HepG2 (cell line): Measurements from ENCODE around the gene STEAP3. TPM values are rescaled to one million over a fixed set of nuclear protein-coding genes. Genes with fewer than 3 reads are reported as not detected.

Source experiments
- ATAC-seq: fragments of 200-7000 bp; cut with Tn5 transposase; 3 replicates; pipeline ENCODE4 v1.9.1; 2020; ENCODE audit warnings: mild to moderate bottlenecking, moderate library complexity
- BruUV-seq: library from RNA; stranded (reverse); fragments of 400-500 nt; replicated peaks from 2 replicates; lab custom pipeline; 2021; lab: Mats Ljungman, UMichigan
- CTCF ChIA-PET: fragments of 300-600 bp; formaldehyde crosslinking; extraction: SDS; loops from one replicate; lab custom pipeline; 2021; ENCODE audit warnings: low total read pairs, inconsistent platforms, low intra/inter-chr PET ratio; lab: Yijun Ruan, JAX
- POLR2A ChIA-PET: fragments of 350-600 bp; sonication (Branson Sonifier 250); formaldehyde crosslinking; loops from one replicate; lab custom pipeline; 2020; ENCODE audit warnings: antibody characterized with exemption, inconsistent platforms; lab: Yijun Ruan, JAX
- DNase-seq: peaks from one replicate; pipeline ENCODE4 v3.0.0-alpha.2; 2015; ENCODE audit warnings: low spot score
- FAIRE-seq: peaks from 3 replicates; lab custom pipeline; 2011; peaks lifted over from hg19 to GRCh38; lab: Jason Lieb, UNC
- H2AFZ ChIP-seq: one replicate; pipeline ENCODE4 v1.6.1; 2011; ENCODE audit warnings: low read length, inconsistent platforms
- H3K27ac ChIP-seq: fragments of 300-600 bp; 3 replicates; pipeline ENCODE4 v1.8.0; 2011; ENCODE audit warnings: mixed run types, mild to moderate bottlenecking, mixed read lengths, low read length, inconsistent platforms; ENCODE audit not compliant: insufficient read depth; ENCODE audit errors: extremely low read length
- H3K27me3 ChIP-seq, 2 experiments: fragments of 200-600 bp in 1 of 2; 2 replicates in 1 of 2; 3 replicates in 1 of 2; pipeline versions ENCODE4 v1.6.0 to v1.8.0; 2011; ENCODE audit warnings: low read length in 2 of 2, mild to moderate bottlenecking in 2 of 2, moderate library complexity in 2 of 2, inconsistent platforms in 1 of 2; ENCODE audit not compliant: insufficient read depth in 2 of 2, control insufficient read depth in 1 of 2
- H3K36me3 ChIP-seq, 2 experiments: fragments of 200-600 bp in 1 of 2; replicated peaks in 1 of 2; 2 replicates in 1 of 2; 3 replicates in 1 of 2; pipeline versions ENCODE4 v1.5.1 to v1.8.0; 2011; ENCODE audit warnings: low read length in 2 of 2, inconsistent platforms in 1 of 2; ENCODE audit not compliant: insufficient read depth in 2 of 2, control insufficient read depth in 1 of 2
- H3K4me1 ChIP-seq: 2 replicates; pipeline ENCODE4 v1.5.1; 2012; ENCODE audit warnings: low read length, inconsistent platforms; ENCODE audit not compliant: insufficient read depth
- H3K4me2 ChIP-seq: 2 replicates; pipeline ENCODE4 v1.6.0; 2011; ENCODE audit warnings: low read depth, low read length, inconsistent platforms
- H3K4me3 ChIP-seq, 3 experiments: fragments of 200-600 bp in 1 of 3; sonication (generic), shearing (Covaris generic) in 1 of 3; replicated peaks in 1 of 3; 2 replicates each; pipeline ENCODE4 v1.5.1; 2011 to 2016; ENCODE audit warnings: low read length in 3 of 3, inconsistent platforms in 2 of 3, low read depth in 2 of 3, mild to moderate bottlenecking in 2 of 3, control low read depth in 1 of 3, mixed read lengths in 1 of 3; ENCODE audit not compliant: insufficient read depth in 1 of 3
- H3K79me2 ChIP-seq: one replicate; pipeline ENCODE4 v1.6.1; 2011; ENCODE audit warnings: low read length, inconsistent platforms; ENCODE audit not compliant: insufficient read depth
- H3K9ac ChIP-seq: 2 replicates; pipeline ENCODE4 v1.6.0; 2011; ENCODE audit warnings: mild to moderate bottlenecking, low read depth, low read length, inconsistent platforms; ENCODE audit not compliant: insufficient read depth
- H3K9me3 ChIP-seq: 2 replicates; pipeline ENCODE4 v1.5.1; 2012; ENCODE audit warnings: mild to moderate bottlenecking, low read length
- H4K20me1 ChIP-seq: 2 replicates; pipeline ENCODE4 v1.6.0; 2011; ENCODE audit warnings: inconsistent platforms, mild to moderate bottlenecking, low read length, moderate library complexity; ENCODE audit not compliant: insufficient read depth
- GRHL1 ChIP-seq: sonication (generic); formaldehyde crosslinking; conservative IDR thresholded peaks from 2 replicates; pipeline ENCODE4 v1.8.0; 2022; ENCODE audit warnings: missing genetic modification reagents
- NCOA1 ChIP-seq: sonication (generic); formaldehyde crosslinking; IDR thresholded peaks from 2 replicates; pipeline ENCODE4 v1.9.0; 2021; ENCODE audit warnings: missing genetic modification reagents
- RAD21 ChIP-seq: fragments of 450-650 bp; formaldehyde crosslinking; IDR thresholded peaks from 2 replicates; pipeline ENCODE4 v1.5.0; 2020; ENCODE audit warnings: mild to moderate bottlenecking
- ZKSCAN5 ChIP-seq: sonication (generic); formaldehyde crosslinking; IDR thresholded peaks from 2 replicates; pipeline ENCODE4 v1.5.1; 2020; ENCODE audit warnings: mild to moderate bottlenecking, missing genetic modification reagents
- ZMYM2 ChIP-seq: sonication (generic); formaldehyde crosslinking; IDR thresholded peaks from 2 replicates; pipeline ENCODE4 v1.8.0; 2022; ENCODE audit warnings: mild to moderate bottlenecking, missing genetic modification reagents
- WGBS: methylation state at CpG from one replicate; pipeline ENCODE4 v1.1.6; 2017; ENCODE audit warnings: low lambda C conversion rate; 5-methylcytosine and 5-hydroxymethylcytosine counted together
- in situ Hi-C: cut with HindIII; loops from 2 replicates; pipeline ENCODE4 v1.10.0; 2017; ENCODE audit warnings: low pct_unique_long_range_greater_than_20kb; ENCODE audit not compliant: extremely low pct_ligation_motif_present
- intact Hi-C: fragments of 100-400 bp; cut with micrococcal nuclease; formaldehyde crosslinking; loops from one replicate; pipeline ENCODE4 v1.10.0; 2022; ENCODE audit not compliant: unreplicated experiment
- polyA plus RNA-seq, 8 experiments: library from polyadenylated mRNA; depleted of rRNA in 3 of 8; stranded (reverse) in 7 of 8; unstranded in 1 of 8; fragments of >200 nt; fragmentation: Illumina TruSeq in 4 of 8; extraction: Trizol in 4 of 8; gene quantifications; 2 replicates each; pipeline versions ENCODE4 v1.2.1 to v1.2.3, GENCODE V29; 2011 to 2016; ENCODE audit warnings: low read depth in 4 of 8, missing spikeins in 1 of 8, mixed read lengths in 1 of 8; ENCODE audit not compliant: insufficient read depth in 1 of 8
- total RNA-seq, 5 experiments: library from RNA; depleted of rRNA; stranded (reverse); fragments of >200 nt; fragmentation: Illumina TruSeq; extraction: Trizol; gene quantifications; 2 replicates each; pipeline ENCODE4 v1.2.3, GENCODE V29; 2016; ENCODE audit warnings: low read depth in 1 of 5
- TF ChIP-seq, protein P1 (sequence below): sonication (generic); formaldehyde crosslinking; IDR thresholded peaks from 2 replicates; pipeline ENCODE4 v1.4.0; 2020; ENCODE audit warnings: missing genetic modification reagents, mild to moderate bottlenecking, borderline replicate concordance

STEAP3 gene
- total and polyA plus RNA-seq, 2 of the 13 experiments (the other 11 are each of a cell fraction or from before 2014, with no cell fraction given): 7.3 to 21.1 TPM

GRCh38 chr2:119180892-119181291, 42.7 kb upstream of the STEAP3 start (continued):
- TF ChIP-seq GRHL1: no peak

- intact Hi-C loops: no loop called here
- Histone ChIP-seq H3K79me2 (no peaks in the 10 kb centered on the region), H2AFZ (no peak overlapping the region), H3K9me3 (no peaks in the 10 kb centered on the region), H3K4me2 (no peak overlapping the region), H3K4me3 (no peak overlapping the region)
- POLR2A ChIA-PET: no interaction called here
- TF ChIP-seq NCOA1 (CRISPR knock-in tag) (no peak), ZMYM2 (no peak), ZKSCAN5 (CRISPR knock-in tag) (no peak), RAD21 (CRISPR knock-in tag) (no peak)
- TF ChIP-seq, protein P1, sequence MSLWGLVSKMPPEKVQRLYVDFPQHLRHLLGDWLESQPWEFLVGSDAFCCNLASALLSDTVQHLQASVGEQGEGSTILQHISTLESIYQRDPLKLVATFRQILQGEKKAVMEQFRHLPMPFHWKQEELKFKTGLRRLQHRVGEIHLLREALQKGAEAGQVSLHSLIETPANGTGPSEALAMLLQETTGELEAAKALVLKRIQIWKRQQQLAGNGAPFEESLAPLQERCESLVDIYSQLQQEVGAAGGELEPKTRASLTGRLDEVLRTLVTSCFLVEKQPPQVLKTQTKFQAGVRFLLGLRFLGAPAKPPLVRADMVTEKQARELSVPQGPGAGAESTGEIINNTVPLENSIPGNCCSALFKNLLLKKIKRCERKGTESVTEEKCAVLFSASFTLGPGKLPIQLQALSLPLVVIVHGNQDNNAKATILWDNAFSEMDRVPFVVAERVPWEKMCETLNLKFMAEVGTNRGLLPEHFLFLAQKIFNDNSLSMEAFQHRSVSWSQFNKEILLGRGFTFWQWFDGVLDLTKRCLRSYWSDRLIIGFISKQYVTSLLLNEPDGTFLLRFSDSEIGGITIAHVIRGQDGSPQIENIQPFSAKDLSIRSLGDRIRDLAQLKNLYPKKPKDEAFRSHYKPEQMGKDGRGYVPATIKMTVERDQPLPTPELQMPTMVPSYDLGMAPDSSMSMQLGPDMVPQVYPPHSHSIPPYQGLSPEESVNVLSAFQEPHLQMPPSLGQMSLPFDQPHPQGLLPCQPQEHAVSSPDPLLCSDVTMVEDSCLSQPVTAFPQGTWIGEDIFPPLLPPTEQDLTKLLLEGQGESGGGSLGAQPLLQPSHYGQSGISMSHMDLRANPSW: no peak
- TF ChIP-seq, all 625 proteins: peak for 0
- ATAC-seq (no peak), FAIRE-seq (no peak), DNase-seq (no peak)
- Histone ChIP-seq H3K9ac (no peak overlapping the region), H3K27me3 (peaks cover 0 to 6% of the 10 kb centered on the region in 2 experiments; a peak in 1 of 5 replicates), H3K36me3 (no peaks in the 10 kb centered on the region), H3K4me1 (no peaks in the 10 kb centered on the region), H3K27ac (no peak overlapping the region), H4K20me1 (no peaks in the 10 kb centered on the region)
- CTCF ChIA-PET: no interaction called here
- WGBS: 39% methylated on average over 9 of the region's 10 CpGs
- BruUV-seq: no TSS peak
- in situ Hi-C loops: no loop called here
These were observed 42.2 kb upstream of the STEAP3 start for GRCh38 chr2:119181391-119181790.
